ENCODE data around the gene KSR1. TPM values are rescaled to one million over a fixed set of nuclear protein-coding genes. Genes with fewer than 3 reads are reported as not detected.

KSR1 gene
- total and polyA plus RNA-seq, 9 of the 15 experiments (the other 6 are each of a cell fraction or from before 2014, with no cell fraction given): 1.4 to 51.7 (median 18.4) TPM

- H2AFZ ChIP-seq (ENCODE audit: low read depth, low read length): peak overlapping the region; percentile 35; the same call in 1 of the 2 replicates
- no peaks in the 10 kb centered on the region for H4K20me1 ChIP-seq (replicated peaks; ENCODE audit: control insufficient read depth, insufficient read depth, low read length)
- ATAC-seq (no peak), DNase-seq (ENCODE audit: extremely low read depth in 1 of 4, low spot score in 3 of 4) (no peak), FAIRE-seq (no peak)
- CTCF ChIA-PET (ENCODE audit: low intra/inter-chr PET ratio): no interaction called here
- intact Hi-C loops (cut with micrococcal nuclease) (no loop called here), in situ Hi-C loops (cut with MboI) (no loop called here)
- H3K9me1 ChIP-seq (ENCODE audit: control insufficient read depth, insufficient read depth, low read length): no peaks in the 10 kb centered on the region
- H3K9ac ChIP-seq (ENCODE audit: insufficient read depth in 1 of 2, low read depth in 2 of 2, low read length in 2 of 2): no peak overlapping the region
- no peaks in the 10 kb centered on the region; a peak in 1 of 5 replicates for H3K27me3 ChIP-seq (ENCODE audit: control insufficient read depth in 2 of 2, insufficient read depth in 2 of 2, low read length in 2 of 2)
- H3K27ac ChIP-seq (ENCODE audit: extremely low read depth, low read depth, low read length): no peak overlapping the region
- 0% methylated on average over 2 of the region's 2 CpGs for WGBS (ENCODE audit: insufficient coverage, low coverage, missing lambda C conversion rate)
- no peaks in the 10 kb centered on the region for H3K9me3 ChIP-seq (replicated peaks; ENCODE audit: control insufficient read depth, insufficient read depth, low read depth, low read length)
- POLR2A ChIA-PET: interaction anchor here (1.0 to 1.9 kb wide), 3 partner anchors 8 to 10 kb away, joined by 3 to 6 read pairs (median 5); no protein-coding TSS in a partner anchor
- no peak overlapping the region for H3K4me3 ChIP-seq
- peaks cover 0 to 6% of the 10 kb centered on the region in 2 experiments; a peak in 2 of 5 replicates for H3K4me1 ChIP-seq (replicated peaks in 1 of 2; ENCODE audit: control insufficient read depth in 2 of 2, insufficient read depth in 2 of 2, low read length in 2 of 2)
- no peak overlapping the region for H3K4me2 ChIP-seq (ENCODE audit: insufficient read depth, low read length)
- H3K79me2 ChIP-seq (ENCODE audit: control insufficient read depth, insufficient read depth, low read length): no peaks in the 10 kb centered on the region
- H3K36me3 ChIP-seq (ENCODE audit: control insufficient read depth, insufficient read depth, low read length): no peaks in the 10 kb centered on the region
- no TSS peak for BruUV-seq (replicated peaks)
- TF ChIP-seq ZNF12 (CRISPR knock-in tag; IDR thresholded peaks at IDR 0.05): no peak
- TF ChIP-seq ZBED1 (IDR thresholded peaks at IDR 0.05): no peak
- TF ChIP-seq ZNF140 (CRISPR knock-in tag; IDR thresholded peaks at IDR 0.05): no peak
- TF ChIP-seq IRF2 (CRISPR knock-in tag; IDR thresholded peaks at IDR 0.05): no peak
- no peak for TF ChIP-seq U2AF2 (optimal IDR thresholded peaks at IDR 0.05; ENCODE audit: low read depth, low read length)
- TF ChIP-seq ILK (tag; IDR thresholded peaks at IDR 0.05; ENCODE audit: borderline replicate concordance, low read depth): no peak
- TF ChIP-seq GABPB1 (CRISPR knock-in tag; IDR thresholded peaks at IDR 0.05): no peak
- TF ChIP-seq GABPA (tag; conservative IDR thresholded peaks at IDR 0.05; ENCODE audit: low read depth): no peak
- TF ChIP-seq KLF10 (CRISPR knock-in tag; IDR thresholded peaks at IDR 0.05): no peak
- TF ChIP-seq CHCHD3 (CRISPR knock-in tag; IDR thresholded peaks at IDR 0.05): no peak
- no peak for TF ChIP-seq ZNF253 (CRISPR knock-in tag; conservative IDR thresholded peaks at IDR 0.05)
- no peak for TF ChIP-seq CHD7 (IDR thresholded peaks at IDR 0.05; ENCODE audit: low read depth, low read length)
- no peak for TF ChIP-seq POLR2AphosphoS5 (IDR thresholded peaks at IDR 0.05; ENCODE audit: control insufficient read depth, insufficient read depth, low read depth, low read length)
- no peak for TF ChIP-seq HOXB6 (CRISPR knock-in tag; IDR thresholded peaks at IDR 0.05; ENCODE audit: borderline replicate concordance)
Measured at GRCh38 chr17:27413315-27413714, 42.9 kb upstream of the KSR1 start.
